Measurements from ENCODE around the gene ANO7.

ANO7 gene

DNA sequence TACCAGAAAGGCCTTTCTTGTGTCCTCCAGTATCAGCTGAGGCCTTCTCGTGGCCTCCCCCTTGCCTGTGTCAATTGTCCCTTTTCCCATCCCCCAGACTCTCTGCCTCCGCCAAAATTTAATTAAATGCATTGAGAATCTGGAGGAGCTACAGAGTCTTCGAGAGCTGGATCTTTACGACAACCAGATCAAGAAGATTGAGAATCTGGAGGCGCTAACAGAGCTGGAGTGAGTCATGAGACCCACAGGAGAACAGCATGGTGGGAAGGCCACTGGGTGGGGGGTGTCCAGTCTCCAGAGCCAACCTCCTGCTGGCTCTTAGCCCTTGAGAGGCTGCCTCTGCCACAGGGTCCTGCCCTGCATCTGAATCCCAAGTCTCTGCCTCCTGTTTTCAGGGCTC lies 29.4 kb upstream of the ANO7 start:
- DNase-seq, result no peak

DNA sequence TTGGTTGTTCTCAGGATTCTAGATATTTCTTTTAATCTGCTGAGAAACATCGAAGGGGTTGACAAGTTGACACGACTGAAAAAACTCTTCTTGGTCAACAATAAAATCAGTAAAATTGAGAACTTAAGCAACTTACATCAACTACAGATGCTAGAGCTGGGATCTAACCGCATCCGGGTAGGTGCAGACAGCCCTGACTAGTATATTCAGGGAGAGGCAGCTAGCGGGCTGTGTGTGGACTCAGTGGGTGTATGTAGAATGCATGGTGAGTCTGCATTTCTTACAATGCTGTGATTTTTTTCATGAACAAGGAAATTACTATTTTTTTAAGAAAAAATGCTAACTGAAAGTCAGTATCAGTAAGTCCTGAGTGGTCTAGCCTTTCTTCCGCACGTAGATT lies 28.2 kb upstream of the ANO7 start:
- no peak for DNase-seq

DNA sequence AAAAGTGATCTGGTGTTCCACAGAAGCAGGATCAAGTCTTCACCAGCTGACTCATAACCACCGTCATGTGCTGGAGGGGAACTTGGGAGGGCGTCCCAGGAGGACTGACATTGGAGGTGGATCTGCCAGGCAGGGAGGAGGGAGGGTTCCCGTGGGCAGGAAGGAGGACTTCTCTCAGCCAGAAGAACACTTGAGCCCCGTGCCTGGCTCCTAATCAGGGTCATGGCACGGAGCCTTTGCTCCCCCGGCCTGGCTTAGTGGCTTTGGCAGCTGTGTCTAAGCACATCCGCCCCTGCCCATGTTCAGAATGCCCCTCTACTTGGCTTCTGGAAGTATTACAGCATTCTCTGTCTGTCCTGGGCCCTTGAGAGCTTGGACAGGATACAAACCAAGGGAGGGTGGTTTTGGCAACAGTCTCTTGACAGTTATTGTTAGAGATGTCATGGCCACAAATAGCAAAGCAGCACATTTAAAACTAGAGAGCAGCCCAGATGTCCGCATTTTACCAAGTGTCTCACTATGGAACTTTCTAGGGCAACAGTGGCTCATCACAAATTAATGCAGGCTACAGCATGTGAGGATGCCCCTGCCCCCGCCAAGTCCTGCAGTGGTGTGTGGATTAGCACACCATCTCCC lies 26.7 kb upstream of the ANO7 start:
- no peak for DNase-seq

DNA sequence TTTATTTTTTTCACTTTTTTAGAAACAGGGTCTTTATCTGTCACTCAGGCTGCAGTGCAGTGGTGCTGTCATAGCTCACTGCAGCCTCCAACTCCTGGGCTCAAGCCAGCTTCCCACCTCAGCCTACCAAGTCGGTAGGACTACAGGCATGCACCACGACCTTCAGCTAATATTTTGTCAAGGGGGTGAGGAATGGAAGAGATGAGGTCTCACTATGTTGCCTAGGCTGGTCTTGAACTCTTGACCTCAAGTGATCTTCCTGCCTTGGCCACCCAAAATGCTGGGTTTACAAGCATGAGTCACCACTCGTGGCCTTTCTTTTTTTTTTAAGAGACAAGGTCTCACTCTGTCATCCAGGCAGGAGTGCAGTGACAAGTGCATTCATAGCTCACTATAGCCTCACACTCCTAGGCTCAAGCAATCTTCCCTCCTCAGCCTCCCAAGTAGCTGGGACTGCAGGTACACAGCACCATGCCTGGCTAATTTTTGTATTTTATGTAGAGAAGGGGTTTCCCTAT lies 24.8 kb upstream of the ANO7 start:
- DNase-seq, result no peak

DNA sequence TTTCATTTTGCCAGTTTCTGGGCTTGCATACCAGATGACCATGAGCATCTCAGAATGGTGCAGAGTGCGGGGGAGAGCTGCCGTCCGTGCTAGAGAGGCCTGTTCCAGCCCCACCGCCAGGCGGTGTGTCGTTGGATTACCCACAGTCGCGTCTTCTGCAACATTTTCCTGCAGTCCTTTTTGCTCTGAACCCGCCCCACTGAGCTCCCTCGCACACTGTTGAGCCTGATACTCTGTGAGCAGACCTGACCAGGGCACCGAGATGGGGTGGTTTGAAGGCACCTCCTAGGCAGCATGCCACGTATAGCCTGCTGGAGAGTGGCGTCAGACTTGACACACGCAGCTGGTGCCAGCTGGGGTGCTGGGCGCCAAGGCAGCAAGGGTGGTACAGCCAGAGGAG lies 20.1 kb upstream of the ANO7 start:
- no peak for DNase-seq

DNA sequence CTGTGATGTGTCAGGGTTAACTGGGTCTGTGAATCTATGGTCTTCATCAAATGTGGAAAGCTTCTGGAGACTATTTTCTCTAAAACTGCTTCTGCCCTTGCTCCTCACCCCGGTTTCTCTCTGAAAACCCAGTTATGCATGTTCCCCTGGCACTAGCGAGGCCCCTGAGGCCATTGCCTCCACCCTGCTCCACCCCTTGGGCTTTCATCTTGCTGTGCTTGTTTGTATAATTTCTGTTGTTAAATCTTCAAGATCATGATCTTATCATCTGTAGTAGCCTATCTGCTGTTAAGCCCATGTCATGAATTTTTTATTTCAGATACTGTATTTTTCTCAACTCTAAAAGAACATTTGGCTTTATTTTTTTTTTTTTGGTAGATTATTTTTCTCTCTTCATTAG lies 14.9 kb upstream of the ANO7 start:
- no peak for DNase-seq

DNA sequence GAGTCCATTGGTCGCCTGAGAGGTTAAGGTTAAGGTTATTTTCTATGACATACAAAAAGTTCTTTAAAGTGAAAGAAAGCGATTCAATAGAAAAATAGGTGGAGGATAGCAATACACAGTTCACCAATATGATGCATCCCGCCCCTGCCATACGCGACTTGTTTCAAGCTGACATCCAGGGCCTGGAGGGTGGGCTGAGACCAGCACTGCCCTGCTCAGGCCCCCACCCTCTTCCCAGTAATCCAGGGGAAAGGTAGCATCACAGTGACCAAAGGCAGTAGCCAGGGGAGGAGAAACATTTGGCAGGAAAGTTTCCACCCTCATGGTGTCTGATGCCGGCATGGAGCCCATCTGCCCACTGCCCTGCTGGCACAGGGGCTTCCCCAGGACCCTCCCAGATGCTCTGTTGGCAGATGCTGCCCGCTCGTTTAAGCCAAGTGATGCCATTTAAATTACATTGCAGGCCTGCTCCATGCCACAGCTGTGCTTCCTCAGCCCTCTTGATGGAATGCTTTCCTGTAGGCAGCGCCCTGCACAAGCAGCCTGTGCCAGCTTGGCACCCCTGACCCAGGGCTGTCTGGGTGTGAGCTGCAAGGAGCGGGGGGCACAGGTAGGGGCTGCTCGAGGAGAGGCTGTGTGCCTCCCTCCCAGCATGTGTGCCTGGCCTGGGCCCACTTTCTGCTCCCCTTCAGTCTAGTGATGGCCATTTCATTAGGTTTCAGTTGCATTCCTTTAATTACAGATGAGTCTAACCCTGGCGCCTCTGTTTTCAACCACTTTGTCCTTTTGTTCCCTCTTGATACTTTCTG lies 10.7 kb upstream of the ANO7 start:
- DNase-seq, result no peak

DNA sequence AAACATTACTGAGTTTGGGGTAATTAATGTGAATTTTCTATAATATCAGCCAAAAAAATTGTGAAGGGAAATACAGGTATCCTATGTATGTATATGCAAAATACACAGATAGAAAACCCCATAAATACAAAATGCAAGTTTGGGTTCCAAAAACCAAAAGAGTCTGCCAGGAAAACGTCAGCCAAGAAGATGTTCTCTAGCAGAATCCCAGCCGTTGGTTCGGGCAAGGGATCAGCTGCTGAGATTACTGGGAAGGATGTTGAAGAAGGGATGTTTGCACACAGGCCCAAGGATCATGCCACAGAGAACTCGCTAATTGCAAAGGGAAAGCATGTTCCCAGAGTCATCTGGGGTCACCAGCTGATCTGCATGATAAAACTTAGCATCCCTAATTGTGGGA lies 9.5 kb upstream of the ANO7 start:
- no peak for DNase-seq

DNA sequence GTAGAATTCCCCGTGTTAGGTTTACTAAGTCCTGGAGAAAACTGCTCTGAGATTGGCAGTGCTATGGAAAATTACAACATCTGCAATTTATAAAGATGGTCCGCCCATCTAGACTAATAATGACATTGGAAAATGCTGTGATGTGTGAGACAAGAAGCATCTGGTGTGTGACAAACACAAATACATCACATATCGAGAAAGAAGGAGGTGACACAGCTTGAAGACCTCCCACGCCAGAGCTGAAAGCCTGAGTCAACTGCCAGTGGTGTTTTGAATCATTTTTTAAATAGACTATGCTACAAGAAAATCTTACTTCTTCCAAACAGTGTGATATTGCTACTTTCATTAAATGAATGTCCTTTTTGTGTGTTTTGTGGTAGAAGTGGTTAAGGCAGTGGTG lies 8.6 kb upstream of the ANO7 start:
- DNase-seq, result no peak

DNA sequence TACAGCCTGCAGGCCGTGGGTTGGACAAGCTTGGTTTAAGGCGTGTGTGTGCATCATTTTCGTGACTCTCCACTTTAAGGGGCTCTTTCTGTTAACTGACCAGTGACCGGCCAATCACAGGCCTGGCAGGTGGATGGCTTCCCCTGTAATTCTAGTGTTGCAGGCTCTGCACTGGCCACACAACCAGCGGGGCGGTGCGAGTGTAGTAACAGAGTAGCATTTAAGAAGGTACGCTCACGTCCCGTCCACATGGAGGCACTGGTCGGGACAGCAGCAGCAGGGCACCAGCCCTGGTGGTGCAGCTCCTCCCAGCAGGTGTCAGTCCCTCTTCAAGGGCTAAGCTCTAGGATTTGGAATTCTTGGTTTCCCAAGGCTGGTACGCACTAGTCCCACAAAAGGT lies 8.0 kb upstream of the ANO7 start:
- DNase-seq, result no peak

DNA sequence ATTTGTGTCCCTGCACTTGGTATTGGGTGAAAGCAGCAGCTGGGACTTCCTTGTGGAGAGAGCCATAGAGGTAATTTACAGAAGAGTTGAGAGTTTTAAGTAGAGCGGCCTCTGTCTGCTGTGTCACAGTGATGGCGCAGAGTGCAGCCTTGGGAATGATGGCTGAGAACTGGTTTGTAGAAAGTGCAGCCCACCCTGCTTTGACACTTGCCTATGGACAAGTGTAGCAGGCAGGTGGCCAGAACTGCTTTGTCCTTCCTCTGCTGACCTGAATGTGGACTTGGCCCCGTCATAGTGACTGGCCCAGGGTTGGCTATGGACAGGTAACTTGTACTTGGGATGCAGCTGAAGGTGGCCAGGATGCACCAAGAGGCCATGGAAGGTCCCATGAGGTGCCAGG lies 6.4 kb upstream of the ANO7 start:
- DNase-seq, result no peak

DNA sequence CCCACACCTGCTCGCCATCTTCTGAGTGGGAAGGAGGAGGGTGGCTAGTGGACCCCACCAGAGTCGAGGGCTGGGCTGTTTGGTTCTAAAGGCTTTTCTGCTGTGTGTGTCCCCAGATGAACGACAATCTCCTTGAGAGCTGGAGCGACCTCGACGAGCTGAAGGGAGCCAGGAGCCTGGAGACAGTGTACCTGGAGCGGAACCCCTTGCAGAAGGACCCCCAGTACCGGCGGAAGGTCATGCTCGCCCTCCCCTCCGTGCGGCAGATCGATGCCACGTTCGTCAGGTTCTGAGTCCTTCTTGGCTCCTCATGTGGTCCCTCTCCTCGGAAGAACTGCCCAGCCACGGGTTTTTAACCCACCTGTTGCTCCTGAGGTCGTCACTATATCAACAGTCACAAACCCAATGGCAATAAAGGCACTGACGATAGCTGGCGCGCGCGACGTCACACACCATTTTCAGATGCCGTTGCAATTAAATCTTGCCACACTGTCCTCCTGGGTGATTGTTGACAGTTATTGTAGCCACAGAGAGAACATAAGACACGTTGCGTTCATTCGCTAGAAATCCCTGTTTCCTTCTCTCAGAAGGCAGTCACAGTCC lies 5.8 kb upstream of the ANO7 start:
- no peak for DNase-seq

DNA sequence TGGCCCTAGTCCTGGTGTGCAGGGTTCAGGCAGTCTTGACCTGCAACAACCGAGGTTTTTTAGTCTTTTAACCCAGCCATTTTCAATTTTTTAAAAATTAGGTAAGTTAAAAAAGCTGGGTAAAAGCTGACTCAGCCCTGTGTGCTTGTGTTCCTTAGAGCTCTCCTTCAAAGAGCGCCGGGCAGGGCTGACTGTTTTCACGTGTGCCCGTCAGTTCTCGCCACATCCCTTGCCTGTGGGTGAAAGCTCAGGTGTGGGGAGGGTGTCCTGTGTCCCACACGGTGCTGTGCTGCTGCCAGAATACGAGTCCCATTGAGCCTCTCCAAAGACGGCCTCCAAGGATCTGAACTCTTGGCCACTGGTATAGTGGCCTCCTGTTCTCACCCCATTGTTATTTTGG lies 5.3 kb upstream of the ANO7 start:
- no peak for DNase-seq

DNA sequence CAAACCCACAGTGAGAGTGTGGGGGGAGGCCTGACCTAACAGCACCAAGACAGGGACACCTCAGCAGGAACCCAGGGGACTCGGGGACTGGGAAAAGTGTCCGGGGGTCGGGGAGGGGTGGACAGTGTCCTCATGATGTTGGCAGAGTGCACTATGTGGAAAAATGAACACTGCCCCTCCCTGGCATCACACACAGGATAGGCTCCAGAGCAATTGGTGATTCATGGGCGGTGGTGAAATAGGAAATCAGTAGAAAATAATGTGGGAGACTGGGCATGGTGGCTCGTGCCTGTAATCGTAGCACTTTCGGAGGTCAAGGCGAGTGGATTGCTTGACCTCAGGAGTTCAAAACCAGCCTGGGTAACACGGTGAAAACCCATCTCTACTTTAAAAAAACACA lies 3.6 kb upstream of the ANO7 start:
- DNase-seq, result no peak

DNA sequence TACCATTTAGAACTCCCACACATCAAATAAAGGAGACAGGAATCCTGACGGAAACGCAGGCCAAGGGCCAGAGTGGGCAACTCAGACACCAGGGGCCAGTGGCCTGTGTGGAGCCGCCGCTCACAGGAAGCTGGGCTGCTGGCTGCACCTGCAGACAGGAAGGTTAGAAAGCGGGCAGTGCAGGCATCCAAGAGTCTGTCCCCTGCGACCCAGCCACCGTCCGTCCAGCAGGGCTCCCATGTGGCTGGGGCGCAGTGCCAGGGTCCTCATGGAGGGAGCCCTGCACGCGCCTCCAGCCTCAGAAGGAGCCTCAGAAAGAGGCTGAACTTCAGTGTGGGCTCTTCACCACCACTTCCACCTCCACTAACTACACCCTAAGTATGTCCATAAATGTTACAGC lies 2.5 kb upstream of the ANO7 start:
- DNase-seq, result no peak

DNA sequence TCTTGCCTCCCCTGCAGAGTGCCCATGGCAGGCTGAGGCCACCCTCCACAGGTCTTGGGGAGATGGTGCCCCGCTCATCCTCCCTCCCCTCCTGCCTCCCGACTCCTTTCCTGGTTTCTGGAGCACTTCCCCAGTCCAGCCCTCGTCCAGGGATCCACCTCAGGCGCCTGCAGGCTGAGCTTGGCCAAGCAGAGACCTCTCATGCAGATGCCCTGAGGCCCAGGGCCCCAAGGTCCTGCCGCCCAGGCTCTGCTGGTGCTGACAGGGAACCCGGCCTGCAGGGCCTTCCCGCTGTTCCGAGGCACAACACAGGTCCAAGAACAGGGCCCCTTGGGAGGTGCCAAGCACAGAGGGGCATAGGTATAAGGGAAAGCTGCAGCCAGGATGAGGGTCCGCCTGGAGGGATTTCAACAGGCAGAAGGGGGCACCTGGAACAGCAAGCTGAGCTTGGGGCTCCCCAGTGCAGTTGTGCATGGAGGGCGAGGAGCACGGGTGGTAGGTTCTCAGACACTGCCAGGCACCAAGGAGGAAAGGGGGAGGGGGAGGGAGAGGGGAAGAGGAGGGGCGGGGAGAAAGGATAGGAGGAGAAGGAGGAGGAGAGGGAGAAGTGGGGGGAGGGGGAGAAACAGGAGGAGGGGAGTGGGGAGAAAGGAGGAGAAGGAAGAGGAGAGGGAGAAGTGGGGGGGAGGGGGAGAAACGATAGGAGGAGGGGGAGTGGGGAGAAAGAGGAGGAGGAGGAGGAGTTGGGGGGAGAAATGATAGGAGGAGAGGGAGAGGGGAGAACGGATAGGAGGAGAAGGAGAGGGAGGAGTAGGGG lies 1.2 kb upstream of the ANO7 start:
- no peak for DNase-seq

DNA sequence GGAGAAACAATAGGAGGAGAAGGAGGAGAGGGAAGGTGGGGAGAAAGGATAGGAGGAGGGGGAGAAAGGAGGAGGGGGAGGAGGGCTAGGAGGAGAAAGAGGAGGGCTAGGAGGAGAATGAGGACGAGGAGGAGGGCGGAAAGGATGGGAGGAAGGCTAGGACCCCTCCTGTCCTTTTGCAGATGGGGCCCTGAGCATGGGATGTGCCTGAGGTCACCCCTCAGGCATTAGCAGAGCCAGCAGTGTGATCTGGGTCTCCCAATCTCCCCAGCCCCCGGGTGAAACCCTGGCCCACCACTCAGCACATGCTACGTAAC lies 601 bp upstream of the ANO7 start:
- DNase-seq, result no peak

DNA sequence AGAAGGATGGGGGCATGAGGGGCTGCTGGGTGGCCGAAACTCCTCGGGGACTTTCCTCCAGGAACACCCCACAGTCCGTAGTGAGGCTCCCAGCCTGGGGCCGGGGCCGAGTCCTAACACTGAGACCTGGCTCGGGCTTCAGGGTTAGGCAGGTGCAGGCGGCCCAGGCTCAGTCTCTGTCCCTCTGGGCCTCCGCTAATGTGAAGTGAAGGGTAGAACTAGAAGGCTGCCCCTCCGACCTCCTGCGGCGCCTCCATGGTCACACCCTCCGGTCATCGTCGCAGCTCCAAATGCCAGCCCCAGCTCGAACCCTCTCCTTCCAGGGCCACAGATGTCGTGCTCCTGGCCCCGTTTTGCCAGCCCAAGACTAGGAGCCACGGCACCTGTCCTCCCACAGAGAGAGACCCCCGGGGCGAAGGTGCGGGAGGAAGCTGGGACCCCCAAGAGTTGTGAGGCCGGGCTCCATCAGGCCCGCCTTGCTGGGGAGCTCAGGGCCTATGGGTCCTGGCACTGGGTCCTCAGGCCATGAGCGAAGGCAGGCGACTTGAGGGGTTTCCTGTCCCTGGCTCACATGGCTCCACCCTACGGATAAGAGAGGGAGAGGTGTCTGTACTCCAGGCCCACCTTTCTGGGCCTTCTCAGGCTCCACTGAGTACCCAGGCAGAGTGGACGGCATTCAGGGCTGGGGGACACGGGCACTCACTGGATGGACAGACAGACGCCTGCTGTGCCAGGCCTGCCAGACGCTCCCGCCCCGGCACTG lies 797 bp downstream of the ANO7 start:
- no peak for DNase-seq

DNA sequence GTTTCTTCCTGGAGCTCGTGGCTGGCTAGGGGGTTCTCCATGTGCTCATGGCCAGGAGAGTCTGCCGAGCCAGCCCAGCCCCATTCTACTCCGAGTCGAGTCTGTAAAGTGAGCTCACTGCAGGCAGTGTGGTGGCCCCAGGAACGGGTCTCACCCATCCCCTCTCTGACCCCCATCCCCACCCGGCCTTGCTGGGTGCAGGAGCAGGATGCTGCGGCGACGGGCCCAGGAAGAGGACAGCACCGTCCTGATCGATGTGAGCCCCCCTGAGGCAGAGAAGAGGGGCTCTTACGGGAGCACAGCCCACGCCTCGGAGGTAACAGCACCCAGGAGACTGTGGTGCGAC lies 1.4 kb downstream of the ANO7 start:
- DNase-seq, result no peak

DNA sequence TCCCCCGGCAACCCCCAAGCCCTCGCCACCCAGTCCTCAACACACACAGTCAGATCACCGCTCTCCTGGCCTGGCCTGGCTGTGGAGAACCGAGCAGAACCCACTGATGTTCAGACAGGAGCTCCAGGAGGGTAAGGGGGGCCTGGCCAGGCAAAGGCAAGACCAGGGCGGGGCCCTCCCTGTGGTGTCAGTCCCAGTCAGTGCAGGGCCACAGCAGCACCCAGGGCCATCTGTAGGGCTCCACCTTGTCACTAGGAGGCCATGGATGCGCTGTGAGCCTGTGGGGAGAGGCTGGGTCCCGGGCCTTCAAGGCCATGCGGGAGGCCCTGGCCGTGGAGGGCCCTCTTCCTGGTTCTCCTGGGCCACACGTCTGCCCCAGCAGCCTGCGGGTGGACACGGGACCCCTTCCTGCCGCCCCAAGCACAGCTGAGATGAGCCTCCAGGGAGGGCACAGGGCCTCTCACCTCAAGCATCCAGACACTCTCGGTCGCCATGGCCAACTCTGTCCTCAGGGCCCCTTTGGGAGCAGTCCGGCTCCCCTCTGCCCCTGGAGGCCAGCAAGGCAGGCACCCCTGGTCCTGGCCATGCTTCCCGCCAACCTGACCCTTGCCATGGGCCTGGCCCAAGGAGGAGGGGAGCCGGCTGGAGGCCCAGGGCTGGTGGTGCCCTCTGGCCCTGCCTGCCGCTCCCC lies 2.0 kb downstream of the ANO7 start:
- DNase-seq, result no peak

DNA sequence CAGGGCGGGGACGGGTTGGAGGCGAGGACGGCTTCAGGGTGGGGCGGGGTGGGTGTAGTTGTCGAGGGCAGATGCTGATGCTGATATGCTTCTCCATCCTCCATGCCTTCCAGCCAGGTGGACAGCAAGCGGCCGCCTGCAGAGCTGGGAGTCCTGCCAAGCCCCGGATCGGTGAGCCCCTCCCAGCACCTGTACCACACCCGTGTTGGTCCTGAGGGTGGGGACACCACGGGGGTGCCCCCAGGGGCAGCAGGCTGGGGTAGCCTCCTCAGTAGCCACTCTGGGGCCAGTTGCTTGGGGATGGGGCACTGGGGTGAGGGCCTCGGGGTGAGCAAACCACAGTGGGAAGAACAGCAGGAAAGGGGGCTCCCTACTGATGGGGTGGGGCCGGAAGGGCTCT lies 2.6 kb downstream of the ANO7 start:
- no peak for DNase-seq

DNA sequence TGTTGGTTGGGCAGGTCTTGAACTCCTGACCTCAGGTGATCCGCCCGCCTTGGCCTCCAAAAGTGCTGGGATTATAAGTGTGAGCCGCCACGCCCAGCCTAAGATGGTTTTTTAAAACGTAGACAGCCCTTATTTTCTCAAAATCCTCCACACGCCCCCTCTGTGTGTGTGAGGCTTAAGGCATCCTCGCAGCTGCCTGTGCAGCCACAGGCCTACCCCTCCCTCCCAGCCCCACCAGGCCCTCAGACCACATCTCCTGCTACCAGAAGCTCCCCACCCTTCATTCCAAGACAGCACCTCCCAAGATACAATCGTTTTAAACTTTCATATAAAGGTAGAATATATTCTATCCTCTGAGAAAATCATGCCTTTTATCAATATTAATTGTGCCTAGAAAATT lies 4.8 kb downstream of the ANO7 start:
- no peak for DNase-seq
